ENCODE results near the gene MYRIP. TPM values are rescaled to one million over a fixed set of nuclear protein-coding genes. Genes with fewer than 3 reads are reported as not detected.

Gene MYRIP
- total RNA-seq, 1 experiment from 2014 or later = 1.6 TPM

DNA sequence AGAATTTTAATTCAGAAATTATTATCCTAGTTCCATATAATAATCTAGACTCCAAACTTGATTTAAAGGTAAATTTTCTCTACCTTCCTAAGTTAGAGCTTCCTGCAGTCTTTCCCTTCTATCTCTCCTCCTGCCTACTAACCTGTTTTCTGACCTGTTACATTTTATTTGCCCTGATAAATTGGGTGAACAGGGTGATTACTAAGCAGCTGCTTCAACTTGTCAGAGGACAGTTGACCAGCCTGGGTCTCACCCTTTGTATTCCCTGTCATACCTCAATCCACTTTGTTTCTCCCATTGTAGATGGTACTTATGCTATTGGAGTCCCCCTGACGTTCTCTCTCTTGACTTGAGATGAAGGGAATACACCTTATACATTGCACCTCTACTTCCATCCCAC, 28.4 kb upstream of the MYRIP start (continued):
- TF ChIP-seq, protein P1, sequence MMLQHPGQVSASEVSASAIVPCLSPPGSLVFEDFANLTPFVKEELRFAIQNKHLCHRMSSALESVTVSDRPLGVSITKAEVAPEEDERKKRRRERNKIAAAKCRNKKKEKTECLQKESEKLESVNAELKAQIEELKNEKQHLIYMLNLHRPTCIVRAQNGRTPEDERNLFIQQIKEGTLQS (CRISPR knock-in tag; conservative IDR thresholded peaks at IDR 0.05) = no peak
- TF ChIP-seq, protein P2, sequence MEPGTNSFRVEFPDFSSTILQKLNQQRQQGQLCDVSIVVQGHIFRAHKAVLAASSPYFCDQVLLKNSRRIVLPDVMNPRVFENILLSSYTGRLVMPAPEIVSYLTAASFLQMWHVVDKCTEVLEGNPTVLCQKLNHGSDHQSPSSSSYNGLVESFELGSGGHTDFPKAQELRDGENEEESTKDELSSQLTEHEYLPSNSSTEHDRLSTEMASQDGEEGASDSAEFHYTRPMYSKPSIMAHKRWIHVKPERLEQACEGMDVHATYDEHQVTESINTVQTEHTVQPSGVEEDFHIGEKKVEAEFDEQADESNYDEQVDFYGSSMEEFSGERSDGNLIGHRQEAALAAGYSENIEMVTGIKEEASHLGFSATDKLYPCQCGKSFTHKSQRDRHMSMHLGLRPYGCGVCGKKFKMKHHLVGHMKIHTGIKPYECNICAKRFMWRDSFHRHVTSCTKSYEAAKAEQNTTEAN (CRISPR knock-in tag; IDR thresholded peaks at IDR 0.05) = no peak
- TF ChIP-seq, protein P3, sequence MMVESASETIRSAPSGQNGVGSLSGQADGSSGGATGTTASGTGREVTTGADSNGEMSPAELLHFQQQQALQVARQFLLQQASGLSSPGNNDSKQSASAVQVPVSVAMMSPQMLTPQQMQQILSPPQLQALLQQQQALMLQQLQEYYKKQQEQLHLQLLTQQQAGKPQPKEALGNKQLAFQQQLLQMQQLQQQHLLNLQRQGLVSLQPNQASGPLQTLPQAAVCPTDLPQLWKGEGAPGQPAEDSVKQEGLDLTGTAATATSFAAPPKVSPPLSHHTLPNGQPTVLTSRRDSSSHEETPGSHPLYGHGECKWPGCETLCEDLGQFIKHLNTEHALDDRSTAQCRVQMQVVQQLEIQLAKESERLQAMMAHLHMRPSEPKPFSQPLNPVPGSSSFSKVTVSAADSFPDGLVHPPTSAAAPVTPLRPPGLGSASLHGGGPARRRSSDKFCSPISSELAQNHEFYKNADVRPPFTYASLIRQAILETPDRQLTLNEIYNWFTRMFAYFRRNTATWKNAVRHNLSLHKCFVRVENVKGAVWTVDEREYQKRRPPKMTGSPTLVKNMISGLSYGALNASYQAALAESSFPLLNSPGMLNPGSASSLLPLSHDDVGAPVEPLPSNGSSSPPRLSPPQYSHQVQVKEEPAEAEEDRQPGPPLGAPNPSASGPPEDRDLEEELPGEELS (CRISPR knock-in tag; IDR thresholded peaks at IDR 0.05) = no peak
- TF ChIP-seq, protein P4, sequence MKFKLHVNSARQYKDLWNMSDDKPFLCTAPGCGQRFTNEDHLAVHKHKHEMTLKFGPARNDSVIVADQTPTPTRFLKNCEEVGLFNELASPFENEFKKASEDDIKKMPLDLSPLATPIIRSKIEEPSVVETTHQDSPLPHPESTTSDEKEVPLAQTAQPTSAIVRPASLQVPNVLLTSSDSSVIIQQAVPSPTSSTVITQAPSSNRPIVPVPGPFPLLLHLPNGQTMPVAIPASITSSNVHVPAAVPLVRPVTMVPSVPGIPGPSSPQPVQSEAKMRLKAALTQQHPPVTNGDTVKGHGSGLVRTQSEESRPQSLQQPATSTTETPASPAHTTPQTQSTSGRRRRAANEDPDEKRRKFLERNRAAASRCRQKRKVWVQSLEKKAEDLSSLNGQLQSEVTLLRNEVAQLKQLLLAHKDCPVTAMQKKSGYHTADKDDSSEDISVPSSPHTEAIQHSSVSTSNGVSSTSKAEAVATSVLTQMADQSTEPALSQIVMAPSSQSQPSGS (CRISPR knock-in tag; IDR thresholded peaks at IDR 0.05; ENCODE audit: borderline replicate concordance, low read depth) = no peak
- TF ChIP-seq GABPB1 (CRISPR knock-in tag; IDR thresholded peaks at IDR 0.05) (no peak), ZNF423 (CRISPR knock-in tag; IDR thresholded peaks at IDR 0.05) (no peak), ETV6 (CRISPR knock-in tag; IDR thresholded peaks at IDR 0.05) (no peak)

DNA sequence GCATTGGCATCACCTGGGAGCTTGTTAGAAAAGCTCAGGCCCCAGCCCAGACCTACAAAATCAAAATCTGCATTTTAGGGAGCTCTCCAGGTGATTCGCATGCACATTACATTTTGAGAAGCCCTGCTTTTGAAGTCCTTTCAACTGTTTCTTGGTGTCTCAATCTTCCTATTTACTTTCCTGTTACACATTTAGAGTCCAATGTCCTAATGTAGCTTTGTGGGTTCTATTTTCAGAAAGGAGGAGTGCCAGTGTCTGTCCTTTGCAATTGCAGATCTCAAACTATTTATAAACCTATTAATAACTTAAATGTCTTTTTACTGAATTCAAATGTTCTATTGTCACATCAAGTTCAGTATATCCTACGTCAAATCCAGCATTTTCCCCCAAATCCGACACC, 27.8 kb upstream of the MYRIP start:
- CTCF ChIA-PET = no interaction called here
- Mint-ChIP-seq H3K4me3 (no peak overlapping the region), H3K27me3 (ENCODE audit: low read depth) (no peaks in the 10 kb centered on the region; the same call in 1 of the 2 replicates), H3K36me3 (peaks cover 17% of the 10 kb centered on the region), H3K9me3 (peaks cover 22% of the 10 kb centered on the region), H3K4me1 (no peaks in the 10 kb centered on the region), H3K27ac (no peak overlapping the region)
- TF ChIP-seq, protein P5, sequence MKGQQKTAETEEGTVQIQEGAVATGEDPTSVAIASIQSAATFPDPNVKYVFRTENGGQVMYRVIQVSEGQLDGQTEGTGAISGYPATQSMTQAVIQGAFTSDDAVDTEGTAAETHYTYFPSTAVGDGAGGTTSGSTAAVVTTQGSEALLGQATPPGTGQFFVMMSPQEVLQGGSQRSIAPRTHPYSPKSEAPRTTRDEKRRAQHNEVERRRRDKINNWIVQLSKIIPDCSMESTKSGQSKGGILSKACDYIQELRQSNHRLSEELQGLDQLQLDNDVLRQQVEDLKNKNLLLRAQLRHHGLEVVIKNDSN (CRISPR knock-in tag; IDR thresholded peaks at IDR 0.05) = no peak
- TF ChIP-seq JUN (CRISPR knock-in tag; IDR thresholded peaks at IDR 0.05) = no peak
- no peak for TF ChIP-seq TEAD1 (CRISPR knock-in tag; IDR thresholded peaks at IDR 0.05)
- TF ChIP-seq ZNF396 (CRISPR knock-in tag; IDR thresholded peaks at IDR 0.05; ENCODE audit: borderline replicate concordance) = no peak
- no peak for TF ChIP-seq ZNF121 (CRISPR knock-in tag; IDR thresholded peaks at IDR 0.05)
- no peak for TF ChIP-seq NR3C1 (CRISPR knock-in tag; conservative IDR thresholded peaks at IDR 0.05; ENCODE audit: low read depth)
- TF ChIP-seq, protein P6, sequence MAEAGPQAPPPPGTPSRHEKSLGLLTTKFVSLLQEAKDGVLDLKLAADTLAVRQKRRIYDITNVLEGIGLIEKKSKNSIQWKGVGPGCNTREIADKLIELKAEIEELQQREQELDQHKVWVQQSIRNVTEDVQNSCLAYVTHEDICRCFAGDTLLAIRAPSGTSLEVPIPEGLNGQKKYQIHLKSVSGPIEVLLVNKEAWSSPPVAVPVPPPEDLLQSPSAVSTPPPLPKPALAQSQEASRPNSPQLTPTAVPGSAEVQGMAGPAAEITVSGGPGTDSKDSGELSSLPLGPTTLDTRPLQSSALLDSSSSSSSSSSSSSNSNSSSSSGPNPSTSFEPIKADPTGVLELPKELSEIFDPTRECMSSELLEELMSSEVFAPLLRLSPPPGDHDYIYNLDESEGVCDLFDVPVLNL (CRISPR knock-in tag; IDR thresholded peaks at IDR 0.05; ENCODE audit: borderline replicate concordance, low read depth) = no peak
- no peak for TF ChIP-seq ZBTB21 (CRISPR knock-in tag; IDR thresholded peaks at IDR 0.05; ENCODE audit: borderline replicate concordance)
- no peak for TF ChIP-seq ZNF263 (CRISPR knock-in tag; IDR thresholded peaks at IDR 0.05; ENCODE audit: low read depth)
- TF ChIP-seq, protein P7, sequence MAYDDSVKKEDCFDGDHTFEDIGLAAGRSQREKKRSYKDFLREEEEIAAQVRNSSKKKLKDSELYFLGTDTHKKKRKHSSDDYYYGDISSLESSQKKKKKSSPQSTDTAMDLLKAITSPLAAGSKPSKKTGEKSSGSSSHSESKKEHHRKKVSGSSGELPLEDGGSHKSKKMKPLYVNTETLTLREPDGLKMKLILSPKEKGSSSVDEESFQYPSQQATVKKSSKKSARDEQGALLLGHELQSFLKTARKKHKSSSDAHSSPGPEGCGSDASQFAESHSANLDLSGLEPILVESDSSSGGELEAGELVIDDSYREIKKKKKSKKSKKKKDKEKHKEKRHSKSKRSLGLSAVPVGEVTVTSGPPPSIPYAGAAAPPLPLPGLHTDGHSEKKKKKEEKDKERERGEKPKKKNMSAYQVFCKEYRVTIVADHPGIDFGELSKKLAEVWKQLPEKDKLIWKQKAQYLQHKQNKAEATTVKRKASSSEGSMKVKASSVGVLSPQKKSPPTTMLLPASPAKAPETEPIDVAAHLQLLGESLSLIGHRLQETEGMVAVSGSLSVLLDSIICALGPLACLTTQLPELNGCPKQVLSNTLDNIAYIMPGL (CRISPR knock-in tag; IDR thresholded peaks at IDR 0.05) = no peak
- TF ChIP-seq PRRX2 (CRISPR knock-in tag; IDR thresholded peaks at IDR 0.05) = no peak
- TF ChIP-seq, protein P8, sequence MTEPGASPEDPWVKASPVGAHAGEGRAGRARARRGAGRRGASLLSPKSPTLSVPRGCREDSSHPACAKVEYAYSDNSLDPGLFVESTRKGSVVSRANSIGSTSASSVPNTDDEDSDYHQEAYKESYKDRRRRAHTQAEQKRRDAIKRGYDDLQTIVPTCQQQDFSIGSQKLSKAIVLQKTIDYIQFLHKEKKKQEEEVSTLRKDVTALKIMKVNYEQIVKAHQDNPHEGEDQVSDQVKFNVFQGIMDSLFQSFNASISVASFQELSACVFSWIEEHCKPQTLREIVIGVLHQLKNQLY (CRISPR knock-in tag; IDR thresholded peaks at IDR 0.05) = no peak
- TF ChIP-seq ESRRA (CRISPR knock-in tag; IDR thresholded peaks at IDR 0.05; ENCODE audit: borderline replicate concordance) = no peak
- ATAC-seq = no peak
- no peak for DNase-seq (ENCODE audit: low spot score)
- POLR2A ChIA-PET = no interaction called here
